Kidney (tissue), 14 donors: ENCODE results near the gene GALNT18. TPM values are rescaled to one million over a fixed set of nuclear protein-coding genes. Genes with fewer than 3 reads are reported as not detected.

Experiments used
- DNase-seq, 5 donors: peaks; one replicate each; pipeline ENCODE4 v3.0.0-alpha.2; 2013 to 2020
- FAIRE-seq: peaks from 2 replicates; lab custom pipeline; 2012; peaks lifted over from hg19 to GRCh38; lab: Jason Lieb, UNC
- H3K27ac ChIP-seq, 2 donors: one replicate each; pipeline ENCODE4 v1.7.0; 2013; ENCODE audit warnings: low read depth in 2 of 2, low read length in 2 of 2, inconsistent platforms in 1 of 2
- H3K27me3 ChIP-seq: one replicate; pipeline ENCODE4 v1.7.1; 2013; ENCODE audit warnings: low read length, inconsistent platforms; ENCODE audit not compliant: control insufficient read depth, insufficient read depth
- H3K36me3 ChIP-seq, 3 donors: one replicate each; pipeline versions ENCODE4 v1.7.0 to v1.7.1; 2013; ENCODE audit warnings: low read length in 3 of 3, control low read depth in 1 of 3, inconsistent platforms in 1 of 3; ENCODE audit not compliant: insufficient read depth in 3 of 3, control insufficient read depth in 2 of 3
- H3K4me1 ChIP-seq, 3 donors: one replicate each; pipeline versions ENCODE4 v1.7.0 to v1.7.1; 2013; ENCODE audit warnings: low read length in 3 of 3, inconsistent platforms in 1 of 3, low read depth in 1 of 3; ENCODE audit not compliant: control insufficient read depth in 2 of 3, insufficient read depth in 2 of 3
- H3K4me3 ChIP-seq, 3 donors: one replicate each; pipeline versions ENCODE4 v1.7.0 to v1.8.1; 2013; ENCODE audit warnings: low read length in 3 of 3, control low read depth in 1 of 3, inconsistent platforms in 1 of 3
- H3K9ac ChIP-seq, 3 donors: one replicate each; pipeline versions ENCODE4 v1.7.0 to v1.7.1; 2013; ENCODE audit warnings: low read length in 3 of 3, control low read depth in 1 of 3, inconsistent platforms in 1 of 3
- H3K9me3 ChIP-seq, 3 donors: one replicate each; pipeline versions ENCODE4 v1.7.0 to v1.7.1; 2013; ENCODE audit warnings: low read length in 3 of 3, control low read depth in 1 of 3, inconsistent platforms in 1 of 3; ENCODE audit not compliant: control insufficient read depth in 2 of 3, insufficient read depth in 1 of 3
- CTCF ChIP-seq: IDR thresholded peaks from 3 replicates; pipeline ENCODE4 v1.5.1; 2012; ENCODE audit warnings: mild to moderate bottlenecking, moderate library complexity, borderline replicate concordance; ENCODE audit not compliant: insufficient read depth; ENCODE audit errors: extremely low read depth
- intact Hi-C: fragments of 100-400 bp; cut with DNase I; formaldehyde crosslinking; loops from one replicate; pipeline ENCODE4 v1.11.1; 2022
- polyA plus RNA-seq: library from polyadenylated mRNA; stranded (reverse); fragments of 350-450 nt; fragmentation: Illumina TruSeq; extraction: RNeasy Lipid Tissue Mini Kit (QIAGEN cat#74804); gene quantifications from one replicate; pipeline ENCODE4 v1.2.3, GENCODE V29; 2014; ENCODE audit warnings: low read depth, low replicate concordance; ENCODE audit not compliant: insufficient read depth
- total RNA-seq: library from RNA; stranded (reverse); fragmentation: NEBNext Ultra II Directional; extraction: Animal tissue kit (Norgen Biotek cat#: 25700); gene quantifications from one replicate; pipeline ENCODE4 v1.2.1, GENCODE V29; 2021
- donor health status: control.
- donor health status: control.
- donor health status: control.
- donor health status: control.
- donor health status: control.
- donor health status: DM: yes; HTN: yes; CAD: no.
- donor health status: Normal renal cell carcinoma (clear cell type).

GALNT18 gene
- total and polyA plus RNA-seq, 2 donors from 2014 or later: 27.2 to 42.1 TPM

GRCh38 chr11:11372461-11372860 is 249.3 kb downstream of the GALNT18 start:
- H3K9ac ChIP-seq: no peak overlapping the region
- H3K27me3 ChIP-seq: no peaks in the 10 kb centered on the region
- H3K4me3 ChIP-seq: no peak overlapping the region
- H3K27ac ChIP-seq: no peak overlapping the region
- no peak for TF ChIP-seq CTCF
- H3K4me1 ChIP-seq: peaks cover 0 to 2% (median 0%) of the 10 kb centered on the region in 3 donors
- H3K36me3 ChIP-seq: peaks cover 0 to 16% (median 8%) of the 10 kb centered on the region in 3 donors
- FAIRE-seq (no peak), DNase-seq (no peak)
- no peaks in the 10 kb centered on the region for H3K9me3 ChIP-seq
- intact Hi-C loops: no loop called here

DNA sequence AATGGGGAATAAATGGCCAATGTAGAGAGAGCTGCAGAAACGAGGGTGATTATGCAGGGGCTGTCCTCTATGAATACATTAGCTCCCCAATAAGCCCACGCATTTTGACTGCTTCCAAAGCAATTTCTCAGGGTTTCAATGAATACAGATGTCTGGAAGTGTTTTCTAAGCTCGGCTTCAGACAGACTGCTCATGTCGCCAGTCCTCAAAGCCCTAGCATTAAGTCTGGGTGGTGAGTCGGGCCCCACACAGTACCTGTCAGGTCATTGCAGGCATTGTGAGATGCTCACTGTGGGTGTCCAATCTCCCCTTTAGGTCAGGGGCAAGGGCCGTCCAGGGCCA is 250.9 kb downstream of the GALNT18 start:
- Histone ChIP-seq H3K27ac (no peak overlapping the region), H3K4me1 (peaks cover 0 to 2% (median 0%) of the 10 kb centered on the region in 3 donors), H3K4me3 (no peak overlapping the region), H3K9me3 (no peaks in the 10 kb centered on the region), H3K36me3 (peaks cover 0 to 16% (median 7%) of the 10 kb centered on the region in 3 donors), H3K9ac (no peak overlapping the region), H3K27me3 (no peaks in the 10 kb centered on the region)
- DNase-seq (no peak), FAIRE-seq (no peak)
- intact Hi-C loops: no loop called here
- no peak for TF ChIP-seq CTCF

DNA sequence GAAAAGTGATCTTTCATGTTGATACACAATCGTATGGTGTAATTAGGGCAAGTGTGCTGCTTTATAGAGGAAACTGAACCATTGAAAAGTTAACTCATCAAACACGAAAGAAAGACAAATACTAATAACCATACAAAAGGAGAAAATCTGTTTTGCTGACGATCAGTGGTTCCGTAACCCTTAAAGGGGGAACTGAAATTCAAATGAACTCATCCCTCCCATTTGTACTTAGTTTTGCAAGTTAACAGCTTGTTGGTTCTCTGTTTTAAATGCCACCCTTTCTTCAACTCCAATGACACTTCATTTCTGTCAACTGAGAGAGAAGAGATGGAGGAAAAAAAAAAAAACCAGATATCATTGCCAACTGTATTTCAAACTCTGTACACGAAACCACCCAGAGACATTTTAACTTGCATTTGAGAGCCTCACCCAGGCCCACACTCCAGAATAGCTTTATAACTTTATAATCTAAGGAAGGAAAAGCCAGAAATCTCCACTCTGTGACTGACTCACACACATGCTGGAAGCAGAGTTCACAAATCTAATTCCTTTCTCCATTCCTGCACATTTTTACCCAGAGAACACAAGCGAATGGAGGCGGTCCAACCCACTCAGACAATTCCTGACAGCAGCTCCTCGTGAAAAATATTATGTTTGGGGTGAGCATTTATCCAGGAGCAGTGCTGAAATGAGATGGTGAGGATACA is 251.4 kb downstream of the GALNT18 start:
- Histone ChIP-seq H3K4me3 (no peak overlapping the region), H3K36me3 (peaks cover 0 to 16% (median 7%) of the 10 kb centered on the region in 3 donors), H3K4me1 (peaks cover 0 to 2% (median 0%) of the 10 kb centered on the region in 3 donors), H3K9me3 (no peaks in the 10 kb centered on the region), H3K9ac (no peak overlapping the region), H3K27me3 (no peaks in the 10 kb centered on the region), H3K27ac (no peak overlapping the region)
- intact Hi-C loops: no loop called here
- FAIRE-seq (no peak), DNase-seq (no peak)
- no peak for TF ChIP-seq CTCF
